Thyroid gland (tissue), 4 donors: ENCODE measurements around the gene ST3GAL3. TPM values are rescaled to one million over a fixed set of nuclear protein-coding genes. Genes with fewer than 3 reads are reported as not detected.
A peak's percentile ranks its signal among the peaks of the same experiment; 100 is the strongest.

ENCODE experiments used
- DNase-seq, 2 donors: peaks; one replicate each; pipeline ENCODE4 v3.0.0-alpha.2; 2019
- H3K27ac ChIP-seq, 3 donors: fragments of 200-600 bp; sonication (generic); 1 replicate in 2 of 3; 2 replicates in 1 of 3; pipeline ENCODE4 v1.5.1; 2016 to 2019; ENCODE audit warnings: mild to moderate bottlenecking in 1 of 3, moderate library complexity in 1 of 3
- H3K27me3 ChIP-seq: fragments of 200-600 bp; sonication (generic); one replicate; pipeline ENCODE4 v1.5.1; 2019
- H3K36me3 ChIP-seq, 2 donors: fragments of 200-600 bp; sonication (generic); one replicate each; pipeline ENCODE4 v1.5.1; 2016 to 2019
- H3K4me1 ChIP-seq, 2 donors: fragments of 200-600 bp; sonication (generic); one replicate each; pipeline ENCODE4 v1.5.1; 2017 to 2019
- H3K4me3 ChIP-seq, 3 donors: fragments of 200-600 bp; sonication (generic); replicated peaks in 1 of 3; 1 replicate in 2 of 3; 2 replicates in 1 of 3; pipeline ENCODE4 v1.5.1; 2016; ENCODE audit warnings: mild to moderate bottlenecking in 1 of 3
- H3K9me3 ChIP-seq: fragments of 200-600 bp; sonication (generic); one replicate; pipeline ENCODE4 v1.5.1; 2017
- CTCF ChIP-seq, 6 experiments: fragments of 200-600 bp in 3 of 6; fragments of 450-650 bp in 3 of 6; sonication (generic) in 3 of 6; IDR thresholded peaks; one replicate each; pipeline ENCODE4 v1.5.1; 2016 to 2019; ENCODE audit warnings: antibody characterized with exemption in 6 of 6, mild to moderate bottlenecking in 2 of 6, inconsistent platforms in 1 of 6, moderate library complexity in 1 of 6
- POLR2A ChIP-seq, 2 donors: fragments of 450-650 bp; IDR thresholded peaks; one replicate each; pipeline ENCODE4 v1.6.1; 2017; ENCODE audit warnings: antibody characterized with exemption in 2 of 2, mild to moderate bottlenecking in 2 of 2, moderate library complexity in 1 of 2
- WGBS, 2 donors: methylation state at CpG; one replicate each; pipeline ENCODE4 v1.1.5; 2017; 5-methylcytosine and 5-hydroxymethylcytosine counted together
- intact Hi-C: fragments of 100-400 bp; cut with DNase I; formaldehyde crosslinking; loops from one replicate; pipeline ENCODE4 v1.15.1; 2023
- microRNA-seq: library from miRNA; unstranded; fragments of <30 nt; microRNA quantifications from one replicate; pipeline ENCODE4, GENCODE V29; 2016
- small RNA-seq: library from RNA; depleted of rRNA; stranded (forward); fragments of <200 nt; gene quantifications from one replicate; pipeline ENCODE3, GENCODE V24; 2016
- total RNA-seq, 4 donors: library from RNA; depleted of rRNA; stranded (reverse); fragments of >200 nt; gene quantifications; one replicate each; pipeline ENCODE4 v1.2.3, GENCODE V29; 2016

The ST3GAL3 gene
- total RNA-seq, 4 donors from 2014 or later: 12.1 to 17.7 (median 14.3) TPM

GRCh38 chr1:43979528-43980254 lies 272.4 kb downstream of the ST3GAL3 start:
- peak; percentile 41 to 46 for DNase-seq

GRCh38 chr1:43980255-43981134 lies 273.2 kb downstream of the ST3GAL3 start:
- H3K27me3 ChIP-seq: no peaks in the 10 kb centered on the region
- H3K9me3 ChIP-seq: no peaks in the 10 kb centered on the region
- no peak overlapping the region for H3K4me3 ChIP-seq
- intact Hi-C loops: no loop called here
- no peak for DNase-seq
- TF ChIP-seq CTCF (IDR thresholded peaks at IDR 0.05) (no peak), POLR2A (IDR thresholded peaks at IDR 0.05) (no peak)
- H3K4me1 ChIP-seq: peaks cover 25 to 39% of the 10 kb centered on the region in 2 donors
- WGBS, 2 donors: 67% methylated on average over 11 to 13 of the region's 13 CpGs
- H3K36me3 ChIP-seq: peaks cover 9 to 14% of the 10 kb centered on the region in 2 donors
- no peak overlapping the region for H3K27ac ChIP-seq

More at GRCh38 chr1:43979528-43980254, 272.4 kb downstream of the ST3GAL3 start:
- H3K27ac ChIP-seq: no peak overlapping the region
- no peaks in the 10 kb centered on the region for H3K9me3 ChIP-seq
- WGBS, 2 donors: 0 to 16% methylated on average over 3 to 5 of the region's 45 CpGs
- H3K36me3 ChIP-seq: peaks cover 9 to 14% of the 10 kb centered on the region in 2 donors
- TF ChIP-seq CTCF (IDR thresholded peaks at IDR 0.05): no peak
- TF ChIP-seq POLR2A (IDR thresholded peaks at IDR 0.05): no peak
- intact Hi-C loops: no loop called here
- peaks cover 27 to 40% of the 10 kb centered on the region in 2 donors for H3K4me1 ChIP-seq
- no peaks in the 10 kb centered on the region for H3K27me3 ChIP-seq
- peak overlapping the region in 2 of 3 donors; percentile 30 to 52 for H3K4me3 ChIP-seq

Small RNAs within 50 kb of the gene (microRNA-seq; reads per million reads assigned to microRNA genes)
- not detected for gene MIR6079

Small RNAs within 50 kb of the gene (small RNA-seq; reads per million reads assigned to genes)
- gene AL451062.2: not detected
- not detected for gene RF00026

Other genes with a start within 250 kb of the ST3GAL3 start
- 10 to 100 TPM; 53.2 to 80.6 (median 71.7) TPM for gene PTPRF, start 176.7 kb upstream of the ST3GAL3 start, total RNA-seq
- gene KDM4A, start 57.4 kb upstream of the ST3GAL3 start, total RNA-seq: 10 to 100 TPM; 28.2 to 50.8 (median 38.0) TPM
- 1 to 10 TPM in 2 of 4 donors, under 1 TPM in 2; 0.40 to 2.0 (median 0.80) TPM for gene ARTN, start 226.3 kb downstream of the ST3GAL3 start, total RNA-seq
- 10 to 100 TPM; 21.1 to 48.1 (median 42.0) TPM for gene IPO13, start 239.4 kb downstream of the ST3GAL3 start, total RNA-seq